Measurements from ENCODE around the gene MTHFD1.

DNA sequence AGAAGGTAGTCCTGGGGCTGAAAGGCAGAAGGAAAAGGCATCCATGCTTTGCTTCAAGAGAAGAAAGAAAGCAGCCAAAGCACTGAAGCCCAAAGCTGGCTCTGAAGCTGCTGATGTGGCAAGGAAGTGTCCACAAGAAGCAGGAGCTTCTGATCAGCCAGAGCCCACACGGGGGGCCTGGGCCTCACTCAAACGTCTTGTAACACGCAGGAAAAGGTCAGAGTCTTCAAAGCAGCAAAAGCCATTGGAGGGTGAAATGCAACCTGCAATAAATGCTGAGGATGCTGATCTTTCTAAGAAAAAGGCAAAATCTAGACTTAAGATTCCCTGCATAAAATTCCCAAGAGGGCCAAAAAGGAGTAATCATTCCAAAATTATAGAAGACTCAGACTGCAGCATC, 80.3 kb downstream of the MTHFD1 start:
- TF ChIP-seq POLR2A (IDR thresholded peaks at IDR 0.05) = no peak
- TF ChIP-seq, protein P1, sequence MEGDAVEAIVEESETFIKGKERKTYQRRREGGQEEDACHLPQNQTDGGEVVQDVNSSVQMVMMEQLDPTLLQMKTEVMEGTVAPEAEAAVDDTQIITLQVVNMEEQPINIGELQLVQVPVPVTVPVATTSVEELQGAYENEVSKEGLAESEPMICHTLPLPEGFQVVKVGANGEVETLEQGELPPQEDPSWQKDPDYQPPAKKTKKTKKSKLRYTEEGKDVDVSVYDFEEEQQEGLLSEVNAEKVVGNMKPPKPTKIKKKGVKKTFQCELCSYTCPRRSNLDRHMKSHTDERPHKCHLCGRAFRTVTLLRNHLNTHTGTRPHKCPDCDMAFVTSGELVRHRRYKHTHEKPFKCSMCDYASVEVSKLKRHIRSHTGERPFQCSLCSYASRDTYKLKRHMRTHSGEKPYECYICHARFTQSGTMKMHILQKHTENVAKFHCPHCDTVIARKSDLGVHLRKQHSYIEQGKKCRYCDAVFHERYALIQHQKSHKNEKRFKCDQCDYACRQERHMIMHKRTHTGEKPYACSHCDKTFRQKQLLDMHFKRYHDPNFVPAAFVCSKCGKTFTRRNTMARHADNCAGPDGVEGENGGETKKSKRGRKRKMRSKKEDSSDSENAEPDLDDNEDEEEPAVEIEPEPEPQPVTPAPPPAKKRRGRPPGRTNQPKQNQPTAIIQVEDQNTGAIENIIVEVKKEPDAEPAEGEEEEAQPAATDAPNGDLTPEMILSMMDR (IDR thresholded peaks at IDR 0.05) = no peak
